Activated CD4-positive, alpha-beta T cell treated with anti-CD3 and anti-CD28 coated beads, Interleukin-2, amount 50 U/mL, for 1 hour (primary cell): ENCODE results near the gene ARL14.

Source experiments
- DNase-seq: peaks from one replicate; pipeline ENCODE4 v3.0.0-alpha.2; 2020

Gene ARL14

GRCh38 chr3:160676547-160677303, at the start of gene ARL14:
Gene ARL14 (plus strand): TSS chr3:160677160. CDS start chr3:160677347, 187 bp downstream.
- DNase-seq = no peak

- no peak for DNase-seq
Observed at GRCh38 chr3:160629491-160629890, 47.5 kb upstream of the ARL14 start.

- DNase-seq = no peak
Observed at GRCh38 chr3:160633361-160634083, 43.4 kb upstream of the ARL14 start.

GRCh38 chr3:160635213-160635612, 41.7 kb upstream of the ARL14 start:
- no peak for DNase-seq

GRCh38 chr3:160637086-160637485, 39.9 kb upstream of the ARL14 start:
- DNase-seq = no peak

- DNase-seq = no peak
Observed at GRCh38 chr3:160638184-160638583, 38.8 kb upstream of the ARL14 start.

- no peak for DNase-seq
Observed at GRCh38 chr3:160641665-160642309, 35.2 kb upstream of the ARL14 start.

GRCh38 chr3:160643994-160644393, 33.0 kb upstream of the ARL14 start:
- no peak for DNase-seq

- DNase-seq = no peak
Observed at GRCh38 chr3:160644491-160644890, 32.5 kb upstream of the ARL14 start.

- no peak for DNase-seq
Observed at GRCh38 chr3:160648701-160649100, 28.3 kb upstream of the ARL14 start.

- DNase-seq = no peak
Observed at GRCh38 chr3:160649596-160649995, 27.4 kb upstream of the ARL14 start.

GRCh38 chr3:160653512-160653911, 23.4 kb upstream of the ARL14 start:
- no peak for DNase-seq

GRCh38 chr3:160660902-160661301, 16.1 kb upstream of the ARL14 start:
- no peak for DNase-seq

- no peak for DNase-seq
Observed at GRCh38 chr3:160661660-160662059, 15.3 kb upstream of the ARL14 start.

- no peak for DNase-seq
Observed at GRCh38 chr3:160665231-160665630, 11.7 kb upstream of the ARL14 start.

GRCh38 chr3:160665784-160666526, 11.0 kb upstream of the ARL14 start:
- DNase-seq = no peak

- no peak for DNase-seq
Observed at GRCh38 chr3:160667452-160667851, 9.5 kb upstream of the ARL14 start.

GRCh38 chr3:160668454-160668853, 8.5 kb upstream of the ARL14 start:
- no peak for DNase-seq

- no peak for DNase-seq
Observed at GRCh38 chr3:160671231-160671630, 5.7 kb upstream of the ARL14 start.

- DNase-seq = no peak
Observed at GRCh38 chr3:160671995-160672394, 5.0 kb upstream of the ARL14 start.

GRCh38 chr3:160673188-160673587, 3.8 kb upstream of the ARL14 start:
- no peak for DNase-seq

GRCh38 chr3:160675566-160676124, 1.3 kb upstream of the ARL14 start:
- no peak for DNase-seq

- DNase-seq = no peak
Observed at GRCh38 chr3:160677459-160677881, 510 bp downstream of the ARL14 start.
